LNCAP (cell line): ENCODE data around the gene LAMTOR1.

ENCODE experiments used
- CTCF ChIP-seq: fragments of 450-650 bp; IDR thresholded peaks from 2 replicates; pipeline ENCODE4 v1.5.1; 2017; ENCODE audit warnings: mild to moderate bottlenecking

Gene LAMTOR1

GRCh38 chr11:72125956-72126355, 22.9 kb upstream of the LAMTOR1 start:
- TF ChIP-seq CTCF = no peak

DNA sequence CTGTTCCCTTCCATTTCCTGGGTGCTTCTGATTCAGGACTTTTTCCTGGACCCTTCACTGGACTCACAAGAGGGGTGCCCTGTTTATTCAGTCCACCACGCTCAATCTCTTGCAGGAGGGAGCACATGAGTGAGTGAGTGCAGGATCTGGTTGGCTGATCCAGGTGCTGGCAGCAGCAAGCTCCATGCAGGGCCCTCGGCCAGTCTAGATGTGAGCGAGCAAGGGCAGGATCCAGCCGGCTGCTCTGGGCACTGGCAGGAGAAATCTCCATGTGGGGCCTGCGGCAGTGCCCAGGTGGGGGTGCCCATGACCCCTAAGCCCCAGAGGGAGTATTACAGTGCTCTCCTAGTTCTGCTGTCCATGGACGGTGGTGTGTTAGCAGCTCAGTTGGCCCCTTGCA, 20.9 kb upstream of the LAMTOR1 start:
- TF ChIP-seq CTCF = no peak

DNA sequence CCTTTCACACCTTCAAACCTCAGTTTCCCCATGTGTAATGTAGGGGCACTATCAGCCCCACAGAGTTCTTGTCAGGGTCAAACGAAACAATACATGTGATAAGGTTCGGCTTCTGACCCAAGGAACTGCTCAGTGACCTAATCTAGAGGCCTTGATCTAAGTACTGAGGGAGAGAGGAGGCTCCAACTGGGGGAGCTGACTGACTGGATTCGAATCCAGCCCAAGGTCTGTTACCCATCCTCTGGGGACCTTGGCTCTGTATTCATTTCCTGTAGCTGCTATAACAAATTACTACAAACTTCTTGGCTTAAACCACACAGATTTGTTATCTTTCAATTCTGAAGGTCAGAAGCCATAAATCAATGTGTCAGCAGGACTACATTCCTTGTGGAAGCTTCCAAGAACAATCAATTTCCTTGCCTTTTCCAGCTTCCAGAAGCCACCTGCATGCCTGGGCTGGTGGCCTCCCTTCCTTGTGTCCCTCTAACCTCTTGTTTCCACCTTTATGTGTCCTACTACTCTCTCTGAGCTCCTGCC, 20.1 kb upstream of the LAMTOR1 start:
- no peak for TF ChIP-seq CTCF

- no peak for TF ChIP-seq CTCF
Measured at GRCh38 chr11:72122607-72123006, 19.5 kb upstream of the LAMTOR1 start.

DNA sequence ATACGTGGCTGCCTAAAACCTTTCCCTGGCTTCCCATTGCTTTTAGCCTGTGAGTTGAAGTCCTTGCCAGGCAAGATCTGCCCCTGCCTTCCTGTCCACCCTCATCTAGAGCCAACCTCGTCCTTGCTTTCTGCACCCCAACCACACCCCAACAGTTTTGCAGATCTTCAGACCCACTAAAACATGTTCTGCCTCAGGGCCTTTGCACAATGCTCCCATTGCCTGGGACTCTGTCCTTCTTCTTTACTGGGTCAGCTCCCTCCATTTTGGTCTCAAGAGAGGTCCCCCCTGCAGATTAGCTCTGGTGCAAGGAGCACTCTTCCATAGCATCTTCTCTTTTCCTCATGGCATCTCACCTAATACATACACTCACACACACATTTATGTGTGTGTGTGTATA, 17.8 kb upstream of the LAMTOR1 start:
- no peak for TF ChIP-seq CTCF

- no peak for TF ChIP-seq CTCF
Measured at GRCh38 chr11:72119198-72119597, 16.1 kb upstream of the LAMTOR1 start.

DNA sequence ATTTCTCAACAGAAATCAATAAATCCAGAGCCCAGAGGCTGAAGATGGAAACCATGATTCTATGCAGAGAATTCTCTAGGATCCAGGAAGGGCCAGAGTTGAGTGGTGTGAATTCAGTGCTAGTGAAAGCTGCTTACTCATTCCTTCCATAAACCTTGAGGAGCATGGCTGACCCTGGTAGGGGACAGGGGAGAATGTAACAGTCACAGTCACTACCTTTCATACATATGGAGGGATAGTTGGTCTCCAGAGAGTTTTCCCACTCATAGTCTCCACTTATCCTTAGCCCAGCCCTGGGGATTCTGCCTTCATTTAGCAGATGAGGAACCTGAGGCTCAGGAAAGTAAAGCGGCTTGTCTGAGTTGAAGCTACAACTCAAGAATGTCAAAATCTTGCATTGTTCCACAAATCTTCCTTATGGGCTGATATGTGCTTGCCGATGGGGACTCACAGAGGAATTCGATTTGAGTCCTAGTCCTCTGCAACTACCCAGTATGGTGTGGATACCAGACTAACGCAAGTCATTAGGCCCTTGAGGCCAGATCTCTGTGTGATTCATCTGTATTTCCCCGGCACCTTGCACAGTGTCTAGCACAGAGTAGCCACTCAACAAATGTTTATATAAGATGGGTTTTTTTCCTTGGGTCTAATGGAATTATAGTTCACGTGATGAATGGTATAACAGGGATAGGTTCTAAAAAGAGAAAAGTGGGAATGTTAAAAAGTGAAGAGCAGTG, 13.1 kb upstream of the LAMTOR1 start:
- no peak for TF ChIP-seq CTCF

GRCh38 chr11:72114570-72114969, 11.5 kb upstream of the LAMTOR1 start:
- no peak for TF ChIP-seq CTCF
